Measurements from ENCODE around the gene ARFGAP3.

ARFGAP3 gene

GRCh38 chr22:42897960-42898359 lies 40.9 kb upstream of the ARFGAP3 start:
- DNase-seq (ENCODE audit: insufficient read length, low spot score), result no peak
- no peak for FAIRE-seq
- TF ChIP-seq CTCF (IDR thresholded peaks at IDR 0.05; ENCODE audit: insufficient read depth, missing control alignments), result no peak

GRCh38 chr22:42895541-42895981 lies 38.5 kb upstream of the ARFGAP3 start:
- FAIRE-seq (no peak), DNase-seq (ENCODE audit: insufficient read length, low spot score) (no peak)
- TF ChIP-seq CTCF (IDR thresholded peaks at IDR 0.05; ENCODE audit: insufficient read depth, missing control alignments), result no peak

DNA sequence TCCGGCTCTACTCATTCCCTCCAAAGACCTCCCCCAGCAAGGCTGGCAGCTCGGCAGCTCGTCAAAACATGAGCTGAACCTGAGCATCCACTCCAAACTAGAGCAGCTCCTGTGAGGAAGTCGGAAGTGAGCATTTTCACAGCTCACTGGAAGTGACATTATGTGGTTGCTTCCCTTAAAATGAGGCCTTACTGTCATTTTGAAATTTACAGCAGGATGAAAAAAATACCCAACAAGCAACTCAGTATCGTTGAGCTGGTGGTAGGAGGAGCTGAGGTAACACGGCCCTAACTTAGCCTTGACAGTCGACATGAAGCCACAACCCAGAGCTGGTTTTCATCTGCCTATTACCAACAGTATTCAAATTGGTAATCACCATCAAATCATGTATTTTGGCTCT lies 38.0 kb upstream of the ARFGAP3 start:
- no peak for FAIRE-seq
- no peak for DNase-seq (ENCODE audit: insufficient read length, low spot score)
- no peak for TF ChIP-seq CTCF (IDR thresholded peaks at IDR 0.05; ENCODE audit: insufficient read depth, missing control alignments)

DNA sequence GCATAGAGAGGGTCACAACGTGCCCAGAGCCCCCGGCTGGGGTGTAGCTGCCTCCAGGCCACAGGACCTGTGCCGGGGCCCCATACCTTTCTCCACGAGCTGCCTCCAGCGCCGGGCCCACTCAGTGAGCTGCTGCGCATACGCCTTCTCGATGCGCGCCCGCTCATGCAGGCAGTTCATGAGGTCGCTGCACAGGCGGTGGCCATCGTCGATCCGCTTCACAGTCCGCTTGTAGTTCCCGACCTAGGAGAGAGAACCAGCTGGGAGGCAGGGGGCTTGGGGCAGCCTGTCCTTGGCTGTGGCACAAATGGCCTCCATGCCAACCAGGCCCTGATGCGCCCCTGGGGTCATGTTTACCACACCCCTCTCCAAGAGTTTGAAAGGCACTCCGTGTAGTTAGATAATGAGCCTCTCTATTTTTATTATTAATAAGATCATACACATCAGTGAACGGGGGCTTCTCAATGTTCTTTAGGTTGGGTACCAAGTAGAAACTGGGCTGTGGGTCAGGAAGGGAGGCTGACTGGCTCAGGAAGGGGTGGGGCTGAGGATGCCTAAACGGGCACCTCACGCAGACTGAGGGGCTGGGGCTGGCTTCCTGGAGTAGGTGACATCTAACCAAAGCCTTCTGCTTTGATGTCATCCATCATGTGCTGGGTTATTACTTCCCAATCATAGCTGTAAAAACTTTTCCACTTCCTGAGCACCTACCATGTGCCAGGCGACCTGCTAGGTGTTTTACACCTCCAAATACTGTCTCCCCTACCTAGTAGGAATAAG lies 36.5 kb upstream of the ARFGAP3 start:
- DNase-seq (ENCODE audit: insufficient read length, low spot score) (no peak), FAIRE-seq (no peak)
- no peak for TF ChIP-seq CTCF (IDR thresholded peaks at IDR 0.05; ENCODE audit: insufficient read depth, missing control alignments)

- FAIRE-seq, result no peak
- no peak for TF ChIP-seq CTCF (IDR thresholded peaks at IDR 0.05; ENCODE audit: insufficient read depth, missing control alignments)
- no peak for DNase-seq (ENCODE audit: insufficient read length, low spot score)
Observed at GRCh38 chr22:42892571-42893316, 35.7 kb upstream of the ARFGAP3 start.

DNA sequence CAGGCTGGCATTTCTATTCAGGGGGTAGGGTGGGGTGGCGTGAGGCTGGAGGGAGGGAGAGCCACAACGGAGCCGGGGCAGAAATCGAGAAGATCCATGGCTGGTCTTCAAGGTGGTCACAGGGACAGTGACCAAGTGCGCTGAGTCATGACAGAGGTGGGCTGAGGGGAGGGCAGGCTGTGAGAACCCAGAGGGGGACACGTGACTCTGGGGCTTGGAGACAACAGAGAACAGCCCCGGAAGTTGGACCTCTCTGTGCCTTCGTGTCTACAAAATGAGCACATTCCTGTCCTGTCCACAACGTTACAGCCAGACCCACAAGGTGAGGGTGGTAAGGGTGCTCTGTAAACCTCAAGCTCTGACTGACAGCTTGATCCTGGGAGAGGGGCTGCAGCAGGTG lies 35.1 kb upstream of the ARFGAP3 start:
- DNase-seq (ENCODE audit: insufficient read length, low spot score), result no peak
- FAIRE-seq, result no peak
- no peak for TF ChIP-seq CTCF (IDR thresholded peaks at IDR 0.05; ENCODE audit: insufficient read depth, missing control alignments)

DNA sequence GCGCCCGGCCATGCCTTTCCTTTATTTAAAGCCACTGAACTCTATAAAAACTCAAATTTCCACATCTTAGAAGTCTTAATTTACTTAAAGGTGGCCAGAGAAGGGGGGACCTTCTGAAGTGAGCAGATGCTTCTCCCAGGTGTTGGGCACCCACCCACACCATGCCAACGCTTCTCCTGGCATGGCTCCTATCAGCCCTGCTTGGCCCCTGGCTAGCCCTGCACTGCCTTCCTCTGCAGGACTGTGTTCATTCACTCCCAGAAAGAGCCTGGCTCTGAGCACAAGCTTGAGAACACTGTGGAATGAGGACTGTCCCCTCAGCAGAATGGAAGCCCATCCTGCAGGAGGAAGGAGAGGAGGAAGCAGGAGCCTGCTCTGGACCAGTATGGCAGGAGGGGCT lies 34.6 kb upstream of the ARFGAP3 start:
- FAIRE-seq, result no peak

More for the DNA sequence above, 34.6 kb upstream of the ARFGAP3 start:
- TF ChIP-seq CTCF (IDR thresholded peaks at IDR 0.05; ENCODE audit: insufficient read depth, missing control alignments), result no peak
- DNase-seq (ENCODE audit: insufficient read length, low spot score), result no peak
